NCI-H146 treated with DMSO at 0.1 percent for 48 hours (cell line): ENCODE measurements around the gene HOXD10.

Experiments used
- DNase-seq: peaks from one replicate; lab custom pipeline; 2025; ENCODE audit not compliant: unreplicated experiment; lab: John Stamatoyannopoulos, UW

Gene HOXD10

GRCh38 chr2:176106581-176107539 is 9.7 kb upstream of the HOXD10 start, which contains the start of gene HOXD11:
HOXD11 (plus strand) TSS chr2:176107280; CDS start chr2:176107356, 76 bp downstream.
- peak; percentile 63 for DNase-seq

GRCh38 chr2:176107731-176108181 is 8.8 kb upstream of the HOXD10 start:
- DNase-seq, result no peak

- no peak for DNase-seq
Measured at GRCh38 chr2:176109192-176109901, 7.2 kb upstream of the HOXD10 start.

- DNase-seq, result no peak
Measured at GRCh38 chr2:176109946-176110345, 6.6 kb upstream of the HOXD10 start.

- no peak for DNase-seq
Measured at GRCh38 chr2:176110415-176111308, 5.9 kb upstream of the HOXD10 start.

GRCh38 chr2:176111309-176111663 is 5.3 kb upstream of the HOXD10 start:
- no peak for DNase-seq

- no peak for DNase-seq
Measured at GRCh38 chr2:176111846-176112374, 4.7 kb upstream of the HOXD10 start.

GRCh38 chr2:176112375-176113302 is 3.9 kb upstream of the HOXD10 start:
- no peak for DNase-seq

GRCh38 chr2:176114120-176114929 is 2.3 kb upstream of the HOXD10 start:
- peak; percentile 81 for DNase-seq

GRCh38 chr2:176114930-176115625 is 1.5 kb upstream of the HOXD10 start:
- DNase-seq, result no peak

GRCh38 chr2:176117162-176117822 is 714 bp downstream of the HOXD10 start:
- DNase-seq, result no peak

- DNase-seq, result no peak
Measured at GRCh38 chr2:176117823-176118371, 1.3 kb downstream of the HOXD10 start.

- no peak for DNase-seq
Measured at GRCh38 chr2:176118601-176119339, 2.2 kb downstream of the HOXD10 start.

GRCh38 chr2:176120364-176121189 is 4.0 kb downstream of the HOXD10 start:
- no peak for DNase-seq

GRCh38 chr2:176121190-176122051 is 4.8 kb downstream of the HOXD10 start:
- DNase-seq, result no peak
